ENCODE results near the gene ARL10.
"Not testable (repeated sequence)": the region's sequence is repeated elsewhere in the genome, so short reads cannot be mapped to it uniquely, and the experiment has no call there.

The ARL10 gene

GRCh38 chr5:176388444-176389134, 23.3 kb downstream of the ARL10 start, which contains the start of the genes HIGD2A and NOP16:
HIGD2A (plus strand) TSS chr5:176388751; CDS start chr5:176388820, 69 bp downstream.
NOP16 (minus strand) TSS chr5:176388598; CDS start chr5:176388539, 59 bp downstream.
- peak; percentile 97 to 99 (median 98) for DNase-seq (ENCODE audit: low read depth in 2 of 3, low spot score in 1 of 3)

- no peak for DNase-seq (ENCODE audit: low read depth in 2 of 3, low spot score in 1 of 3)
Measured at GRCh38 chr5:176389135-176390123, 24.1 kb downstream of the ARL10 start.

GRCh38 chr5:176391479-176391878, 26.2 kb downstream of the ARL10 start:
- DNase-seq (ENCODE audit: low read depth in 2 of 3, low spot score in 1 of 3) = no peak

- no peak for DNase-seq (ENCODE audit: low read depth in 2 of 3, low spot score in 1 of 3)
Measured at GRCh38 chr5:176391999-176392398, 26.7 kb downstream of the ARL10 start.

- DNase-seq (ENCODE audit: low read depth in 2 of 3, low spot score in 1 of 3) = no peak
Measured at GRCh38 chr5:176392526-176392925, 27.2 kb downstream of the ARL10 start.

- DNase-seq (ENCODE audit: low read depth in 2 of 3, low spot score in 1 of 3) = no peak
Measured at GRCh38 chr5:176394096-176394495, 28.8 kb downstream of the ARL10 start.

GRCh38 chr5:176394881-176395675, 29.8 kb downstream of the ARL10 start:
- DNase-seq (ENCODE audit: low read depth in 2 of 3, low spot score in 1 of 3) = no peak

- DNase-seq (ENCODE audit: low read depth in 2 of 3, low spot score in 1 of 3) = no peak
Measured at GRCh38 chr5:176396330-176396729, 31.0 kb downstream of the ARL10 start.

- DNase-seq (ENCODE audit: low read depth in 2 of 3, low spot score in 1 of 3) = no peak
Measured at GRCh38 chr5:176397736-176398420, 32.6 kb downstream of the ARL10 start.

GRCh38 chr5:176400382-176401156, 35.3 kb downstream of the ARL10 start:
- no peak for DNase-seq (ENCODE audit: low read depth in 2 of 3, low spot score in 1 of 3)

- no peak for DNase-seq (ENCODE audit: low read depth in 2 of 3, low spot score in 1 of 3)
Measured at GRCh38 chr5:176401281-176402205, 36.3 kb downstream of the ARL10 start.

- DNase-seq (ENCODE audit: low read depth in 2 of 3, low spot score in 1 of 3) = no peak
Measured at GRCh38 chr5:176405656-176406435, 40.6 kb downstream of the ARL10 start.

GRCh38 chr5:176406436-176407052, 41.3 kb downstream of the ARL10 start:
- DNase-seq (ENCODE audit: low read depth in 2 of 3, low spot score in 1 of 3) = no peak

GRCh38 chr5:176407456-176408251, 42.4 kb downstream of the ARL10 start:
- no peak for DNase-seq (ENCODE audit: low read depth in 2 of 3, low spot score in 1 of 3)

- not testable (repeated sequence) for DNase-seq (ENCODE audit: low read depth in 2 of 3, low spot score in 1 of 3)
Measured at GRCh38 chr5:176408252-176408573, 42.9 kb downstream of the ARL10 start.

GRCh38 chr5:176408590-176408989, 43.3 kb downstream of the ARL10 start:
- no peak for DNase-seq (ENCODE audit: low read depth in 2 of 3, low spot score in 1 of 3)

GRCh38 chr5:176409765-176410164, 44.5 kb downstream of the ARL10 start:
- no peak for DNase-seq (ENCODE audit: low read depth in 2 of 3, low spot score in 1 of 3)

Data from stimulated activated CD4-positive, alpha-beta T cell treated with anti-CD3 and anti-CD28 coated beads, Interleukin-12 subunit alpha, Interleukin-12 subunit beta, amount 100 ng/mL, for 48 hours (primary cell).